Measurements from ENCODE around the gene PIPOX. TPM values are rescaled to one million over a fixed set of nuclear protein-coding genes. Genes with fewer than 3 reads are reported as not detected.

PIPOX gene
- polyA plus RNA-seq, 1 donor: 8.8 TPM

- DNase-seq: no peak
Observed at GRCh38 chr17:29099527-29099926, 56.6 kb downstream of the PIPOX start.

GRCh38 chr17:29100296-29100695, 57.4 kb downstream of the PIPOX start:
- no peak for DNase-seq

- DNase-seq: no peak
Observed at GRCh38 chr17:29102046-29102445, 59.1 kb downstream of the PIPOX start.

GRCh38 chr17:29102741-29103181, 59.8 kb downstream of the PIPOX start:
- DNase-seq: no peak

- no peak for DNase-seq
Observed at GRCh38 chr17:29103341-29103740, 60.4 kb downstream of the PIPOX start.

Other genes starting within 250 kb of the PIPOX start
- gene FAM222B, start 200.4 kb upstream of the PIPOX start, polyA plus RNA-seq (ENCODE audit: insufficient read length): 20.6 TPM
- gene ERAL1, start 188.1 kb upstream of the PIPOX start, polyA plus RNA-seq (ENCODE audit: insufficient read length): 77.1 TPM
- gene FLOT2, start 145.4 kb upstream of the PIPOX start, polyA plus RNA-seq (ENCODE audit: insufficient read length): 78.5 TPM
- 12.7 TPM for gene DHRS13, start 140.1 kb upstream of the PIPOX start, polyA plus RNA-seq (ENCODE audit: insufficient read length)
- gene PHF12, start 91.6 kb upstream of the PIPOX start, polyA plus RNA-seq (ENCODE audit: insufficient read length): 57.6 TPM
- gene SEZ6, start 37.1 kb upstream of the PIPOX start, polyA plus RNA-seq (ENCODE audit: insufficient read length): 0.63 TPM
- 43.8 TPM for gene MYO18A, start 137.3 kb downstream of the PIPOX start, polyA plus RNA-seq (ENCODE audit: insufficient read length)
- not detected for gene CRYBA1, start 203.7 kb downstream of the PIPOX start, polyA plus RNA-seq (ENCODE audit: insufficient read length)